Hepatocyte (in vitro differentiated cells): ENCODE data around the gene SLC9A4.

ENCODE experiments used
- CTCF ChIP-seq: fragments of 200-600 bp; sonication (generic); IDR thresholded peaks from 2 replicates; pipeline ENCODE4 v1.5.1; 2016; ENCODE audit warnings: antibody characterized with exemption, mild to moderate bottlenecking; ENCODE audit not compliant: poor library complexity
- EZH2phosphoT487 ChIP-seq: fragments of 200-600 bp; sonication (generic); IDR thresholded peaks from one replicate; pipeline ENCODE4 v1.6.1; 2018; ENCODE audit warnings: antibody characterized with exemption, mild to moderate bottlenecking, low read depth, moderate library complexity; ENCODE audit not compliant: unreplicated experiment, severe bottlenecking

GRCh38 chr2:102523651-102524050, 50.6 kb downstream of the SLC9A4 start:
- no peak for TF ChIP-seq EZH2phosphoT487
- TF ChIP-seq CTCF: no peak
